HepG2 (cell line): ENCODE results near the gene GPRIN1. TPM values are rescaled to one million over a fixed set of nuclear protein-coding genes. Genes with fewer than 3 reads are reported as not detected.

ENCODE experiments used
- AKNA ChIP-seq: sonication (generic); formaldehyde crosslinking; IDR thresholded peaks from 2 replicates; pipeline ENCODE4 v1.4.0; 2020; ENCODE audit warnings: missing genetic modification reagents, borderline replicate concordance
- EED ChIP-seq: sonication (generic); formaldehyde crosslinking; IDR thresholded peaks from 2 replicates; pipeline ENCODE4 v1.5.0; 2020; ENCODE audit warnings: mild to moderate bottlenecking, missing genetic modification reagents
- FOXO1 ChIP-seq: sonication (generic); formaldehyde crosslinking; IDR thresholded peaks from 2 replicates; pipeline ENCODE4 v1.4.0; 2020; ENCODE audit warnings: missing genetic modification reagents
- HNF4A ChIP-seq: sonication (generic); formaldehyde crosslinking; IDR thresholded peaks from 2 replicates; pipeline ENCODE4 v1.4.0; 2020; ENCODE audit warnings: missing genetic modification reagents
- MEIS2 ChIP-seq: sonication (generic); formaldehyde crosslinking; IDR thresholded peaks from 2 replicates; pipeline ENCODE4 v1.9.0; 2021; ENCODE audit warnings: mild to moderate bottlenecking, missing genetic modification reagents
- NFATC3 ChIP-seq: sonication (generic); formaldehyde crosslinking; IDR thresholded peaks from 2 replicates; pipeline ENCODE4 v1.5.1; 2020; ENCODE audit warnings: mild to moderate bottlenecking, missing genetic modification reagents
- PBX2 ChIP-seq: IDR thresholded peaks from 2 replicates; pipeline ENCODE4 v1.6.1; 2016; ENCODE audit warnings: control low read depth
- PCBP1 ChIP-seq: fragments of 200-400 bp; formaldehyde crosslinking; IDR thresholded peaks from 2 replicates; pipeline ENCODE4 v1.6.1; 2017; ENCODE audit warnings: mild to moderate bottlenecking, low read depth, low read length, borderline replicate concordance
- PLSCR1 ChIP-seq: sonication (generic); formaldehyde crosslinking; IDR thresholded peaks from 2 replicates; pipeline ENCODE4 v1.5.0; 2020; ENCODE audit warnings: missing genetic modification reagents, mild to moderate bottlenecking, borderline replicate concordance
- POLR2A ChIP-seq, 2 experiments: IDR thresholded peaks; 2 replicates each; pipeline ENCODE4 v1.6.1; 2011; ENCODE audit warnings: low read depth in 2 of 2, low read length in 2 of 2, mild to moderate bottlenecking in 1 of 2, moderate library complexity in 1 of 2; ENCODE audit not compliant: insufficient read depth in 1 of 2
- RBM39 ChIP-seq: fragments of 200-400 bp; formaldehyde crosslinking; IDR thresholded peaks from one replicate; pipeline ENCODE4 v1.6.1; 2018; ENCODE audit warnings: antibody characterized with exemption, mild to moderate bottlenecking, low read depth, low read length; ENCODE audit not compliant: poor library complexity, severe bottlenecking
- SALL1 ChIP-seq: sonication (generic); formaldehyde crosslinking; IDR thresholded peaks from 2 replicates; pipeline ENCODE4 v1.8.0; 2022; ENCODE audit warnings: mild to moderate bottlenecking, missing genetic modification reagents
- SIX4 ChIP-seq: sonication (generic); formaldehyde crosslinking; IDR thresholded peaks from 2 replicates; pipeline ENCODE4 v1.4.0; 2020; ENCODE audit warnings: missing genetic modification reagents
- ZNF501 ChIP-seq: sonication (generic); formaldehyde crosslinking; IDR thresholded peaks from 2 replicates; pipeline ENCODE4 v1.5.1; 2020; ENCODE audit warnings: mild to moderate bottlenecking, moderate library complexity, missing genetic modification reagents
- ZNF564 ChIP-seq: sonication (generic); formaldehyde crosslinking; IDR thresholded peaks from 2 replicates; pipeline ENCODE4 v1.8.1; 2023; ENCODE audit warnings: mild to moderate bottlenecking, missing genetic modification reagents
- ZNF687 ChIP-seq: sonication (generic); formaldehyde crosslinking; IDR thresholded peaks from 2 replicates; pipeline ENCODE4 v1.5.1; 2020; ENCODE audit warnings: mild to moderate bottlenecking, missing genetic modification reagents, moderate library complexity
- ZNF772 ChIP-seq: sonication (generic); formaldehyde crosslinking; IDR thresholded peaks from 2 replicates; pipeline ENCODE4 v1.5.0; 2020; ENCODE audit warnings: mild to moderate bottlenecking, missing genetic modification reagents
- ZNF839 ChIP-seq: sonication (generic); formaldehyde crosslinking; IDR thresholded peaks from 2 replicates; pipeline ENCODE4 v1.4.0; 2020; ENCODE audit warnings: missing genetic modification reagents, mild to moderate bottlenecking, borderline replicate concordance
- ZZZ3 ChIP-seq: sonication (generic); formaldehyde crosslinking; IDR thresholded peaks from 2 replicates; pipeline ENCODE4 v1.4.0; 2020; ENCODE audit warnings: missing genetic modification reagents, mild to moderate bottlenecking, borderline replicate concordance
- polyA plus RNA-seq, 8 experiments: library from polyadenylated mRNA; depleted of rRNA in 3 of 8; stranded (reverse) in 7 of 8; unstranded in 1 of 8; fragments of >200 nt; fragmentation: Illumina TruSeq in 4 of 8; extraction: Trizol in 4 of 8; gene quantifications; 2 replicates each; pipeline versions ENCODE4 v1.2.1 to v1.2.3, GENCODE V29; 2011 to 2016; ENCODE audit warnings: low read depth in 4 of 8, missing spikeins in 1 of 8, mixed read lengths in 1 of 8; ENCODE audit not compliant: insufficient read depth in 1 of 8
- total RNA-seq, 5 experiments: library from RNA; depleted of rRNA; stranded (reverse); fragments of >200 nt; fragmentation: Illumina TruSeq; extraction: Trizol; gene quantifications; 2 replicates each; pipeline ENCODE4 v1.2.3, GENCODE V29; 2016; ENCODE audit warnings: low read depth in 1 of 5

The GPRIN1 gene
- total and polyA plus RNA-seq, 2 of the 13 experiments (the other 11 are each of a cell fraction or from before 2014, with no cell fraction given), result 0.32 to 2.0 TPM

GRCh38 chr5:176549871-176550270, 60.1 kb downstream of the GPRIN1 start (continued):
- TF ChIP-seq ZNF839 (no peak), AKNA (CRISPR knock-in tag) (no peak), ZNF501 (CRISPR knock-in tag) (peak; percentile 56), PCBP1 (no peak), ZNF687 (CRISPR knock-in tag) (peak; percentile 60), SALL1 (CRISPR knock-in tag) (peak; percentile 40; the same call in 1 of the 2 replicates), RBM39 (no peak), HNF4A (no peak), PBX2 (CRISPR knock-in tag) (no peak), MEIS2 (CRISPR knock-in tag) (no peak), EED (CRISPR knock-in tag) (peak; percentile 81), ZNF564 (no peak), POLR2A (IDR thresholded peaks at IDR 0.05; ENCODE audit: insufficient read depth in 1 of 2, low read depth in 2 of 2, low read length in 2 of 2) (no peak), ZZZ3 (CRISPR knock-in tag) (no peak), NFATC3 (CRISPR knock-in tag) (no peak), ZNF772 (peak; percentile 74; the same call in 1 of the 2 replicates), PLSCR1 (CRISPR knock-in tag) (no peak), FOXO1 (CRISPR knock-in tag) (no peak), SIX4 (CRISPR knock-in tag) (no peak)
